Measurements from ENCODE around the gene DCAF8. TPM values are rescaled to one million over a fixed set of nuclear protein-coding genes. Genes with fewer than 3 reads are reported as not detected.

The DCAF8 gene
- total and polyA plus RNA-seq, 7 donors, result 28.2 to 184 (median 138) TPM

DNA sequence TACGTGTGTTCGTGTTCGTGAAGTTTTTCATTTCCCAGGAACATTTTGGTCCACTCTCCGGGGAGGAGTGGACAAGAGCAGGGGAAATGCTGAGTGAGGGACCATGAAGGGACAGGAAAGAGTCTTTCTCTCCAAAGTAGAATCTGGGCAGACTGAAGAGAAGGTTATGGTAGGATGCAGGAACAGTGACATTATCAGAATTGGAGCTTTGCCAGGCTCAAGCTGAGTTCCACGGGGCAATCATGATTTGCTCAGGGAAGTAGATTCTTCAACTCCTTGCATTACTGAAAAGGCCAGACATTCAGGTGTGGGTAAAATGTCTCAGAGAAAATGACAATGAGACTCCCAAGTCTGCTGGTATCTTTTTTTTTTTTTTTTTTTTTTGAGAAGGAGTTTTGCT lies 94.3 kb downstream of the DCAF8 start:
- no peak for DNase-seq
- intact Hi-C loops (cut with DNase I), result no loop called here
- Histone ChIP-seq H3K27me3 (no peaks in the 10 kb centered on the region), H3K9me3 (no peaks in the 10 kb centered on the region), H3K27ac (no peak overlapping the region), H3K4me1 (no peaks in the 10 kb centered on the region), H3K36me3 (no peaks in the 10 kb centered on the region), H3K4me3 (no peak overlapping the region)
- TF ChIP-seq POLR2AphosphoS5 (IDR thresholded peaks at IDR 0.05) (no peak), EP300 (IDR thresholded peaks at IDR 0.05) (no peak), POLR2A (IDR thresholded peaks at IDR 0.05) (no peak), CTCF (IDR thresholded peaks at IDR 0.05) (no peak)
- 79 to 80% methylated on average over 5 of the region's 5 CpGs for WGBS, 2 donors

GRCh38 chr1:160167580-160167979 lies 94.8 kb downstream of the DCAF8 start:
- 91 to 93% methylated on average over 6 of the region's 6 CpGs for WGBS, 2 donors
- intact Hi-C loops (cut with DNase I), result no loop called here

GRCh38 chr1:160167056-160167455 lies 95.3 kb downstream of the DCAF8 start:
- TF ChIP-seq CTCF (IDR thresholded peaks at IDR 0.05), result no peak
- TF ChIP-seq POLR2A (IDR thresholded peaks at IDR 0.05), result no peak
- no peak for TF ChIP-seq POLR2AphosphoS5 (IDR thresholded peaks at IDR 0.05)
- no peak for TF ChIP-seq EP300 (IDR thresholded peaks at IDR 0.05)
- WGBS, 2 donors, result 77 to 89% methylated on average over 4 of the region's 4 CpGs
- H3K27me3 ChIP-seq, result no peaks in the 10 kb centered on the region
- H3K4me1 ChIP-seq, result no peaks in the 10 kb centered on the region
- no peaks in the 10 kb centered on the region for H3K9me3 ChIP-seq
- no peak overlapping the region for H3K4me3 ChIP-seq
- intact Hi-C loops (cut with DNase I), result no loop called here
- DNase-seq, result no peak
- no peaks in the 10 kb centered on the region for H3K36me3 ChIP-seq
- no peak overlapping the region for H3K27ac ChIP-seq

More at GRCh38 chr1:160167580-160167979, 94.8 kb downstream of the DCAF8 start:
- TF ChIP-seq CTCF (IDR thresholded peaks at IDR 0.05) (no peak), EP300 (IDR thresholded peaks at IDR 0.05) (no peak), POLR2AphosphoS5 (IDR thresholded peaks at IDR 0.05) (no peak), POLR2A (IDR thresholded peaks at IDR 0.05) (no peak)
- Histone ChIP-seq H3K4me3 (no peak overlapping the region), H3K4me1 (no peaks in the 10 kb centered on the region), H3K27ac (no peak overlapping the region), H3K9me3 (no peaks in the 10 kb centered on the region), H3K36me3 (no peaks in the 10 kb centered on the region), H3K27me3 (no peaks in the 10 kb centered on the region)
- no peak for DNase-seq

- intact Hi-C loops (cut with DNase I), result no loop called here
- Histone ChIP-seq H3K27ac (no peak overlapping the region), H3K27me3 (no peaks in the 10 kb centered on the region), H3K4me1 (no peaks in the 10 kb centered on the region), H3K4me3 (no peak overlapping the region), H3K9me3 (no peaks in the 10 kb centered on the region), H3K36me3 (no peaks in the 10 kb centered on the region)
- DNase-seq, result no peak
- 83 to 89% methylated on average over 12 of the region's 12 CpGs for WGBS, 2 donors
- no peak for TF ChIP-seq POLR2A (IDR thresholded peaks at IDR 0.05)
- no peak for TF ChIP-seq CTCF (IDR thresholded peaks at IDR 0.05)
- TF ChIP-seq EP300 (IDR thresholded peaks at IDR 0.05), result no peak
- no peak for TF ChIP-seq POLR2AphosphoS5 (IDR thresholded peaks at IDR 0.05)
Observed at GRCh38 chr1:160166166-160166868, 96.0 kb downstream of the DCAF8 start.

Other genes starting within 250 kb of the DCAF8 start
- gene PIGM, start 230.6 kb downstream of the DCAF8 start, total RNA-seq, result 1 to 10 TPM; 3.3 to 4.7 (median 4.5) TPM
- gene PIGM, start 230.6 kb downstream of the DCAF8 start, polyA plus RNA-seq, result 1 to 10 TPM in 1 of 3 donors, under 1 TPM in 2; 0.60 to 3.6 (median 0.69) TPM
- gene KCNJ10, start 192.4 kb downstream of the DCAF8 start, total RNA-seq, result under 1 TPM in 2 of 4 donors, not detected in 2; 0.27 to 0.36 TPM
- 1 to 10 TPM in 1 of 3 donors, under 1 TPM in 1, not detected in 1; 0.23 to 1.3 TPM for gene KCNJ10, start 192.4 kb downstream of the DCAF8 start, polyA plus RNA-seq
- gene KCNJ9, start 181.0 kb downstream of the DCAF8 start, total RNA-seq, result under 1 TPM; under 0.01 to 0.36 (median 0.27) TPM
- under 1 TPM in 1 of 3 donors, not detected in 2; 0.22 TPM for gene KCNJ9, start 181.0 kb downstream of the DCAF8 start, polyA plus RNA-seq
- gene IGSF8, start 163.9 kb downstream of the DCAF8 start, total RNA-seq, result 10 to 100 TPM; 11.1 to 11.4 (median 11.3) TPM
- 10 to 100 TPM in 1 of 3 donors, 1 to 10 TPM in 2; 4.8 to 34.9 (median 7.2) TPM for gene IGSF8, start 163.9 kb downstream of the DCAF8 start, polyA plus RNA-seq
- gene ATP1A2, start 146.8 kb downstream of the DCAF8 start, total RNA-seq, result 100 to 1,000 TPM in 2 of 4 donors, 10 to 100 TPM in 2; 60.7 to 153 (median 102) TPM
- 1 to 10 TPM in 2 of 3 donors, under 1 TPM in 1; 0.92 to 5.7 (median 1.8) TPM for gene ATP1A2, start 146.8 kb downstream of the DCAF8 start, polyA plus RNA-seq
- 1 to 10 TPM in 1 of 4 donors, under 1 TPM in 1, not detected in 2; 0.27 to 3.0 TPM for gene ATP1A4, start 110.9 kb downstream of the DCAF8 start, total RNA-seq
- under 1 TPM in 1 of 3 donors, not detected in 2; 0.22 TPM for gene ATP1A4, start 110.9 kb downstream of the DCAF8 start, polyA plus RNA-seq
- gene CASQ1, start 72.0 kb downstream of the DCAF8 start, total RNA-seq, result 1 to 10 TPM in 3 of 4 donors, under 1 TPM in 1; 0.66 to 9.4 (median 2.4) TPM
- gene CASQ1, start 72.0 kb downstream of the DCAF8 start, polyA plus RNA-seq, result under 1 TPM in 2 of 3 donors, not detected in 1; 0.28 to 0.60 TPM
- 100 to 1,000 TPM in 1 of 4 donors, 10 to 100 TPM in 3; 65.7 to 126 (median 88.8) TPM for gene PEA15, start 57.2 kb downstream of the DCAF8 start, total RNA-seq
- 100 to 1,000 TPM in 2 of 3 donors, 10 to 100 TPM in 1; 42.5 to 113 (median 109) TPM for gene PEA15, start 57.2 kb downstream of the DCAF8 start, polyA plus RNA-seq
- gene PEX19, start 22.6 kb upstream of the DCAF8 start, total RNA-seq, result 10 to 100 TPM; 49.0 to 57.4 (median 53.0) TPM
- gene PEX19, start 22.6 kb upstream of the DCAF8 start, polyA plus RNA-seq, result 10 to 100 TPM; 25.6 to 42.0 (median 35.4) TPM
- gene COPA, start 80.7 kb upstream of the DCAF8 start, total RNA-seq, result 100 to 1,000 TPM in 1 of 4 donors, 10 to 100 TPM in 3; 93.8 to 117 (median 96.5) TPM
- 10 to 100 TPM; 62.5 to 76.0 (median 68.7) TPM for gene COPA, start 80.7 kb upstream of the DCAF8 start, polyA plus RNA-seq
- 10 to 100 TPM; 30.3 to 46.7 (median 39.0) TPM for gene NCSTN, start 80.8 kb upstream of the DCAF8 start, total RNA-seq
- 10 to 100 TPM; 12.0 to 55.6 (median 19.4) TPM for gene NCSTN, start 80.8 kb upstream of the DCAF8 start, polyA plus RNA-seq
- under 1 TPM in 1 of 4 donors, not detected in 3; under 0.01 TPM for gene NHLH1, start 104.5 kb upstream of the DCAF8 start, total RNA-seq
- under 1 TPM in 2 of 3 donors, not detected in 1; 0.12 to 0.60 TPM for gene NHLH1, start 104.5 kb upstream of the DCAF8 start, polyA plus RNA-seq
- 1 to 10 TPM; 3.2 to 6.6 (median 3.6) TPM for gene VANGL2, start 138.0 kb upstream of the DCAF8 start, total RNA-seq
- gene VANGL2, start 138.0 kb upstream of the DCAF8 start, polyA plus RNA-seq, result 1 to 10 TPM; 1.8 to 3.5 (median 2.6) TPM